GM21515 (cell line): ENCODE results near the gene OR4A15.

Source experiments
- ATAC-seq: cut with Tn5 transposase; IDR thresholded peaks from one replicate; pipeline ENCODE4 v1.9.1; 2021; ENCODE audit not compliant: unreplicated experiment

OR4A15 gene

GRCh38 chr11:55367674-55368073 is at the start of gene OR4A15:
Gene OR4A15 (plus strand): TSS chr11:55367974. CDS start chr11:55367974, 0 bp downstream.
- no peak for ATAC-seq

DNA sequence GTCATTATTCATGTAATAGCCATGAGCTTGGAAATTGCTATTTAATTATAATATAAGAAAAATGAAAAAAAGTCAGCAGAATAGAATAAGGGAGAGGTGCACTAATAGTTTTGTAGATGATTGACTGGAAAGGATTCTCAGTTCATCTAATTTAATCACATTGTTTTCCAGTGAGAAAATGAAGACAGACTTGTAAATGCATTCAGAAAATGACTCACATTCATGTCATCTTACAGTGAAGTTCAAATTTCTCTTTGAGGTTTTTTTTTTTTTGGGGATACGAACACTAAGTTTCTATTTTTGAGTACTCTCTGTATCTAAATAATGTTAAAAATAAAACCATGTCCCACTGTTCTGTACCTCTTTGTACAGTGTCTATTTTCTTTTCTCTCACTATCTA is 43.3 kb upstream of the OR4A15 start:
- ATAC-seq = no peak

DNA sequence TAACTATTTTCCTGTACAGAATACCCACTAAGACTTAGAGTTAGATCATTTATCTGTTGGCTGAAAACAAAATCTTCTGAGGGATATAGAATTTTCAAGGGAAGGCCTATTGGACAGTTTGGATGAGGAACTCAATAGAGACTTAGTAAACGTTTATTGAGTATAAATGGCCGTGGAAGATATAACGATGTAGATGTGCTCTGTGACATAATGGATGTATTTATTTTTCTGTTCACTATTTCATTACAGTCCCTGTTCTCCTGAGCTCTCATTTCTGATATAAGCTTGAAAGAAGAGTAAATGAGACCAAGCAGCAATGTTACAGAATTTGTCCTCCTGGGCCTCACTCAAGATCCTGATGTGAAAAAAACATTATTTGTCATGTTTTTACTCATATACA is 24.9 kb upstream of the OR4A15 start, which contains the start of gene OR4A16:
OR4A16 (plus strand) TSS at position 301 of the 400 bp plus-strand sequence; CDS start at position 301, 0 bp downstream.
- ATAC-seq = no peak

DNA sequence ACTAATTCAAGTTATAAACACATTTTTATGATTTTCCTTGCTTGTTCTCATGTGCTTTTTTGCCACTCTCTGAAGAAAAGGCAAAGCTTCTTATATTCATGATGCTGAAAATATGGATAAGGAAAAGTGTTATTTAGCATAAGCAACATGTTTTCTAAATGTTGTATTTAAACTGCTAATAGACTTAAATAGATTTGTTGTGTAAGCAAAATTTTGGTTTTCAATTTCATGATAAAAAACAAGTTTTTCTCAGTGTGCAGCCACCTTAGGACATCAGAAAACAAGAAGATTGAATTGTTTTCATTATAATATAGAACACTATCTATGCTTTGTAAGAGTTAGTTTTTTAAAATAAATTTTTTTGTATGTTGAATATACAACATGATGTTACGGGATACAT is 22.5 kb upstream of the OR4A15 start:
- no peak for ATAC-seq

GRCh38 chr11:55349032-55349431 is 18.7 kb upstream of the OR4A15 start:
- no peak for ATAC-seq

DNA sequence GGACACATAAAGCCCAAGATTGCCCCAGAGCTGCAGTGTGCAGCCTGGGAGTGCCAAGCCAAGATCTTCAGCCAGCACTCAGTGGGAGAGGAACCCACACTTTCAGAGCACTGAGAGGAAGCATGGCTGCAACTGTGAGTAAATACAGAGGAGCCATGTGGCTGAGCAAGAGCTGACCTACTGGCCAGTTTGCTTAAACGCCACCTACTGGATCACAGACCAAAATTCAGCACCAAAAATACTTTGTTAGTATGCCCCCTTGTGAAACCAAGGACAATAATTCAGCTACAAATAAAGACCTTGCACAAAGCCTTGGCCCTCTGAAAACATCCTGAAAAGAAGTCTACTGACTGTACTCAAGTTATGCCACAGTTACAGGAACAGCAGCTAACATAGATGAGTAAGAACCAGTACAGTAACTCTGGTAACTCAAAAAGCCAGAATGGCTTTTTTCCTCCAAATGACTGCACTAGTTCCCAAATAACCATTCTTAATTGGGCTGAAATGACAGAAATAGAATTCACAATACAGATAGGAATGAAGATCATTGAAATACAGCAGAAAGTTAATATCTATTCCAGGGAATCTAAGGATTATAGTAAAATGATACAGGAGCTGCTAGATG is 10.1 kb upstream of the OR4A15 start:
- ATAC-seq = no peak

- ATAC-seq = no peak
These were observed 33.2 kb downstream of the OR4A15 start for GRCh38 chr11:55401011-55401410.
